Right atrium auricular region (tissue), 2 donors: ENCODE measurements around the gene TTC21A. TPM values are rescaled to one million over a fixed set of nuclear protein-coding genes. Genes with fewer than 3 reads are reported as not detected.

Experiments used
- DNase-seq: peaks from one replicate; pipeline ENCODE4 v3.0.0-alpha.2; 2019; ENCODE audit warnings: low spot score
- H3K27ac ChIP-seq, 2 donors: fragments of 200-600 bp; sonication (generic); 1 replicate in 1 of 2; 2 replicates in 1 of 2; pipeline ENCODE4 v1.5.1; 2016 to 2019
- H3K27me3 ChIP-seq, 2 donors: fragments of 200-600 bp; sonication (generic); one replicate each; pipeline versions ENCODE4 v1.5.1 to v1.6.0; 2017 to 2019
- H3K36me3 ChIP-seq: fragments of 200-600 bp; sonication (generic); one replicate; pipeline ENCODE4 v1.5.1; 2016
- H3K4me1 ChIP-seq, 2 donors: fragments of 200-600 bp; sonication (generic); one replicate each; pipeline versions ENCODE4 v1.5.1 to v1.6.0; 2017 to 2019
- H3K4me3 ChIP-seq, 2 donors: fragments of 200-600 bp; sonication (generic); 1 replicate in 1 of 2; 2 replicates in 1 of 2; pipeline ENCODE4 v1.5.1; 2017 to 2019; ENCODE audit warnings: mild to moderate bottlenecking in 1 of 2, moderate library complexity in 1 of 2
- H3K9me3 ChIP-seq, 2 donors: fragments of 200-600 bp; sonication (generic); one replicate each; pipeline ENCODE4 v1.5.1; 2019
- total RNA-seq, 2 donors: library from RNA; depleted of rRNA; stranded (reverse); fragments of >200 nt; gene quantifications; one replicate each; pipeline ENCODE4 v1.1.0, GENCODE V29; 2016
- TF ChIP-seq, protein P1 (sequence below), 2 donors: fragments of 200-600 bp; sonication (generic); IDR thresholded peaks; one replicate each; pipeline ENCODE4 v1.5.1; 2019; ENCODE audit warnings: antibody characterized with exemption in 2 of 2

Gene TTC21A
- total RNA-seq, 2 donors from 2014 or later, result 0.85 to 1.8 TPM

DNA sequence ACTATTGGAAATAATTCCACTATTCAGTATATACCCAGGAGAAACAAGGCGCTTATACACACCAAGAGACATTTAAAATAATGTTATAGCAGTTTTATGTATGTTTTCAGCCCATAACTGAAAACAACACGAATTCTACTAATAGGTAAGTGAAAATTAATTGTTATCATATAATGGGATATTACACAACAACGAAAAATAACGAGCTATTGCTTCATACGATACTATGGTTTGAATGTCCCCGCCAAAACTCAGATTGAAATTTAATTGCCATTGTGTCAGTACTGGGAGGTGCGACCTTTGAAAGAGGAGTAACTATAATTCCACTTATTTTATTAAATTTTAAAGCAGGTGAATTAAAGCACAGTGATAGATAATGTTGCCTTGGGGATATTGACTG lies 49.9 kb downstream of the TTC21A start:
- TF ChIP-seq, protein P1, sequence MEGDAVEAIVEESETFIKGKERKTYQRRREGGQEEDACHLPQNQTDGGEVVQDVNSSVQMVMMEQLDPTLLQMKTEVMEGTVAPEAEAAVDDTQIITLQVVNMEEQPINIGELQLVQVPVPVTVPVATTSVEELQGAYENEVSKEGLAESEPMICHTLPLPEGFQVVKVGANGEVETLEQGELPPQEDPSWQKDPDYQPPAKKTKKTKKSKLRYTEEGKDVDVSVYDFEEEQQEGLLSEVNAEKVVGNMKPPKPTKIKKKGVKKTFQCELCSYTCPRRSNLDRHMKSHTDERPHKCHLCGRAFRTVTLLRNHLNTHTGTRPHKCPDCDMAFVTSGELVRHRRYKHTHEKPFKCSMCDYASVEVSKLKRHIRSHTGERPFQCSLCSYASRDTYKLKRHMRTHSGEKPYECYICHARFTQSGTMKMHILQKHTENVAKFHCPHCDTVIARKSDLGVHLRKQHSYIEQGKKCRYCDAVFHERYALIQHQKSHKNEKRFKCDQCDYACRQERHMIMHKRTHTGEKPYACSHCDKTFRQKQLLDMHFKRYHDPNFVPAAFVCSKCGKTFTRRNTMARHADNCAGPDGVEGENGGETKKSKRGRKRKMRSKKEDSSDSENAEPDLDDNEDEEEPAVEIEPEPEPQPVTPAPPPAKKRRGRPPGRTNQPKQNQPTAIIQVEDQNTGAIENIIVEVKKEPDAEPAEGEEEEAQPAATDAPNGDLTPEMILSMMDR (IDR thresholded peaks at IDR 0.05), result no peak
- Histone ChIP-seq H3K4me1 (peaks cover 0 to 18% of the 10 kb centered on the region in 2 donors), H3K36me3 (no peaks in the 10 kb centered on the region)

GRCh38 chr3:39158148-39158715 lies 50.8 kb downstream of the TTC21A start:
- Histone ChIP-seq H3K4me1 (peaks cover 0 to 16% of the 10 kb centered on the region in 2 donors), H3K27me3 (no peaks in the 10 kb centered on the region), H3K27ac (no peak overlapping the region), H3K36me3 (no peaks in the 10 kb centered on the region), H3K4me3 (no peak overlapping the region), H3K9me3 (no peaks in the 10 kb centered on the region)
- TF ChIP-seq, protein P1 (IDR thresholded peaks at IDR 0.05), result no peak
- DNase-seq, result no peak

More for the DNA sequence above, 49.9 kb downstream of the TTC21A start:
- no peak overlapping the region for H3K27ac ChIP-seq
- DNase-seq, result no peak
- no peaks in the 10 kb centered on the region for H3K9me3 ChIP-seq
- no peak overlapping the region for H3K4me3 ChIP-seq
- H3K27me3 ChIP-seq, result no peaks in the 10 kb centered on the region

DNA sequence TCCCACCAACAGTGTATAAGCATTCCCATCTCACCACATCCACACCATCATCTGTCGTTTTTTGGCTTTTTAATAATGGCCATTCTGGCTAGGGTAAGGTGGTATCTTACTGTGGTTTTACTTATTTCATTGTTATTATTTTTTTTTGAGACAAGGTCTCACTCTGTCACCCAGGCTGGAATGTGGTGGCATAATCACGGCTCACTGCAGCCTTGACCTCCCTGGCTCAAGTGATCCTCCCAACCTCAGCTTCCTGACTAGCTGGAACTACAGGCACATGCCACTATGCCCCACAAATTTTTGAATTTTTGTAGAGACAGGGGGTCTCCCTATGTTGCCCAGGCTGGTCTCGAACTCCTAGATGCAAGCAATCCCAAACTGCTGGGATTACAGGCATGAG lies 56.9 kb downstream of the TTC21A start:
- no peak for DNase-seq
- no peak overlapping the region for H3K4me3 ChIP-seq
- peaks cover 0 to 21% of the 10 kb centered on the region in 2 donors for H3K4me1 ChIP-seq
- TF ChIP-seq, protein P1 (IDR thresholded peaks at IDR 0.05), result no peak
- H3K36me3 ChIP-seq, result no peaks in the 10 kb centered on the region
- no peak overlapping the region for H3K27ac ChIP-seq
- no peaks in the 10 kb centered on the region for H3K9me3 ChIP-seq
- no peaks in the 10 kb centered on the region for H3K27me3 ChIP-seq

DNA sequence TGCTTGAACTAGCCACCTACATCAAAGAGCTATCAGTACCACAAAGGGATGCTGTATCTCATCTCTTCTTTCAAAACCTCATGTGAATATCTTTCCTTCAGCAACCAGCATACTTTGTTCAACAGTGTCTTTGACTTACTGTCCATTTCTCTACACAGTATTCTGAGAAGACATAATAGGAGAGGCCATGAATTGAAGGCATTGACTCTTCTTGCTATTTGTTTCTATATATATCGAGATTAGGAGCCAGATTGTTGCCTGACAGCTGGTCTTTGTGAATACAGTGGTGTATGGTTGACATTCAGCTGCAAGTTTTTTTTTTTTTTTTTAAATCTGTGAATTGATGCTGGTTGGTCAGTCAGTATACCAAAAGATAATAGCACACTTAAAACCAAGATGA lies 58.0 kb downstream of the TTC21A start:
- Histone ChIP-seq H3K27ac (peak overlapping the region in 1 of 2 donors; percentile 23), H3K4me3 (no peak overlapping the region), H3K27me3 (no peaks in the 10 kb centered on the region), H3K4me1 (peaks cover 0 to 21% of the 10 kb centered on the region in 2 donors), H3K9me3 (no peaks in the 10 kb centered on the region), H3K36me3 (no peaks in the 10 kb centered on the region)
- DNase-seq, result no peak
- TF ChIP-seq, protein P1 (IDR thresholded peaks at IDR 0.05), result no peak

GRCh38 chr3:39166134-39166710 lies 58.7 kb downstream of the TTC21A start:
- Histone ChIP-seq H3K36me3 (no peaks in the 10 kb centered on the region), H3K27ac (peak overlapping the region; percentile 4 to 23), H3K9me3 (no peaks in the 10 kb centered on the region), H3K4me3 (no peak overlapping the region), H3K27me3 (no peaks in the 10 kb centered on the region), H3K4me1 (peaks cover 0 to 21% of the 10 kb centered on the region in 2 donors)
- DNase-seq, result no peak
- TF ChIP-seq, protein P1 (IDR thresholded peaks at IDR 0.05), result no peak
